Tibial nerve (tissue), 3 donors: ENCODE measurements around the gene PTPRU.

ENCODE experiments used
- POLR2A ChIP-seq, 2 donors: fragments of 450-650 bp; IDR thresholded peaks; one replicate each; pipeline ENCODE4 v1.6.1; 2017; ENCODE audit warnings: antibody characterized with exemption in 2 of 2, mild to moderate bottlenecking in 2 of 2, moderate library complexity in 2 of 2
- TF ChIP-seq, protein P1 (sequence below), 5 experiments: fragments of 200-600 bp in 3 of 5; fragments of 450-650 bp in 2 of 5; sonication (generic) in 3 of 5; IDR thresholded peaks; one replicate each; pipeline ENCODE4 v1.5.1; 2016 to 2019; ENCODE audit warnings: antibody characterized with exemption in 5 of 5, mild to moderate bottlenecking in 3 of 5, moderate library complexity in 2 of 5

DNA sequence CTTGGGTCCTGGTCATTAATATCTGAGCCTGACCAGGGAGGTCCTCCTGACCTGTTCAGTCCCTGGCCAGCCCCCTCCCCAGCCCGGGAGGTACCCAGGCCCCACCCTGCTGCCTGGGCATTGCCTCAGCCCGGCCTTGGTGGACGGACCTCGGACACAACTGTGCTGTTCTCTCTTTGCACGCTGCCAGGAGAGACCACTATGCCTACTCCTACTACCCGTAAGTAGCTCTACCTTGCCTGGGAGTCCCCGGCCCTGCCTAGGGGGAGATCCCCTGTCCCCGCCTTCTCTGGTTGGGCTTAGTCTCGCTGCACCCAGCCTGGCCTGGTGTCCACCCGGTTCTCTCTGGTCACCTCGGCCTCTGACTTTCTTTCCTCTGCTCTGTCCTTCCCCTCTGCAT, 53.2 kb downstream of the PTPRU start:
- TF ChIP-seq, protein P1, sequence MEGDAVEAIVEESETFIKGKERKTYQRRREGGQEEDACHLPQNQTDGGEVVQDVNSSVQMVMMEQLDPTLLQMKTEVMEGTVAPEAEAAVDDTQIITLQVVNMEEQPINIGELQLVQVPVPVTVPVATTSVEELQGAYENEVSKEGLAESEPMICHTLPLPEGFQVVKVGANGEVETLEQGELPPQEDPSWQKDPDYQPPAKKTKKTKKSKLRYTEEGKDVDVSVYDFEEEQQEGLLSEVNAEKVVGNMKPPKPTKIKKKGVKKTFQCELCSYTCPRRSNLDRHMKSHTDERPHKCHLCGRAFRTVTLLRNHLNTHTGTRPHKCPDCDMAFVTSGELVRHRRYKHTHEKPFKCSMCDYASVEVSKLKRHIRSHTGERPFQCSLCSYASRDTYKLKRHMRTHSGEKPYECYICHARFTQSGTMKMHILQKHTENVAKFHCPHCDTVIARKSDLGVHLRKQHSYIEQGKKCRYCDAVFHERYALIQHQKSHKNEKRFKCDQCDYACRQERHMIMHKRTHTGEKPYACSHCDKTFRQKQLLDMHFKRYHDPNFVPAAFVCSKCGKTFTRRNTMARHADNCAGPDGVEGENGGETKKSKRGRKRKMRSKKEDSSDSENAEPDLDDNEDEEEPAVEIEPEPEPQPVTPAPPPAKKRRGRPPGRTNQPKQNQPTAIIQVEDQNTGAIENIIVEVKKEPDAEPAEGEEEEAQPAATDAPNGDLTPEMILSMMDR (IDR thresholded peaks at IDR 0.05), result no peak
- TF ChIP-seq POLR2A (IDR thresholded peaks at IDR 0.05), result no peak
